ENCODE measurements around the gene TSPAN13.

DNA sequence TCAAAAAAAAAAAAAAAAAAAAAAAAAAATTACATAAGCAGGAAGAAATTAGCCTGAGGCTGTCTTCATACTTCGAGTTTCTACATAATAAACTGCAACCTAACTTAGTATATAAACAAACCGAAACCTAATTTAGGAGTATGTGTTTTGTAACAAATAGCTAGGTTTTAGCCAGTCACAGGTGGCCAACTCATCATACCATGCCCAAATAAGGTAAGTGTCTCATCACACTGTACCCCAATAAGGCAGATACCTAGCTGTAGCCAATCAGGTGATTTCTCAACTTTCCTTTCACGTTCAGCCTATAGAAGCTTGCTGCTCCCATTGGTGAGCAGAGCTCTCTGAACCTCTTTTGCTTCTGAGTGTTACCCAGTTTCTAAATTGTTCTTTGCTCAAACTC, 65.2 kb downstream of the TSPAN13 start:
- TF ChIP-seq, protein P1, sequence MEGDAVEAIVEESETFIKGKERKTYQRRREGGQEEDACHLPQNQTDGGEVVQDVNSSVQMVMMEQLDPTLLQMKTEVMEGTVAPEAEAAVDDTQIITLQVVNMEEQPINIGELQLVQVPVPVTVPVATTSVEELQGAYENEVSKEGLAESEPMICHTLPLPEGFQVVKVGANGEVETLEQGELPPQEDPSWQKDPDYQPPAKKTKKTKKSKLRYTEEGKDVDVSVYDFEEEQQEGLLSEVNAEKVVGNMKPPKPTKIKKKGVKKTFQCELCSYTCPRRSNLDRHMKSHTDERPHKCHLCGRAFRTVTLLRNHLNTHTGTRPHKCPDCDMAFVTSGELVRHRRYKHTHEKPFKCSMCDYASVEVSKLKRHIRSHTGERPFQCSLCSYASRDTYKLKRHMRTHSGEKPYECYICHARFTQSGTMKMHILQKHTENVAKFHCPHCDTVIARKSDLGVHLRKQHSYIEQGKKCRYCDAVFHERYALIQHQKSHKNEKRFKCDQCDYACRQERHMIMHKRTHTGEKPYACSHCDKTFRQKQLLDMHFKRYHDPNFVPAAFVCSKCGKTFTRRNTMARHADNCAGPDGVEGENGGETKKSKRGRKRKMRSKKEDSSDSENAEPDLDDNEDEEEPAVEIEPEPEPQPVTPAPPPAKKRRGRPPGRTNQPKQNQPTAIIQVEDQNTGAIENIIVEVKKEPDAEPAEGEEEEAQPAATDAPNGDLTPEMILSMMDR (IDR thresholded peaks at IDR 0.05), result no peak
- TF ChIP-seq POLR2AphosphoS5 (IDR thresholded peaks at IDR 0.05; ENCODE audit: low read depth, low read length) (no peak), TCF7L2 (IDR thresholded peaks at IDR 0.05; ENCODE audit: low read depth, low read length) (no peak)
- TF ChIP-seq, protein P2, sequence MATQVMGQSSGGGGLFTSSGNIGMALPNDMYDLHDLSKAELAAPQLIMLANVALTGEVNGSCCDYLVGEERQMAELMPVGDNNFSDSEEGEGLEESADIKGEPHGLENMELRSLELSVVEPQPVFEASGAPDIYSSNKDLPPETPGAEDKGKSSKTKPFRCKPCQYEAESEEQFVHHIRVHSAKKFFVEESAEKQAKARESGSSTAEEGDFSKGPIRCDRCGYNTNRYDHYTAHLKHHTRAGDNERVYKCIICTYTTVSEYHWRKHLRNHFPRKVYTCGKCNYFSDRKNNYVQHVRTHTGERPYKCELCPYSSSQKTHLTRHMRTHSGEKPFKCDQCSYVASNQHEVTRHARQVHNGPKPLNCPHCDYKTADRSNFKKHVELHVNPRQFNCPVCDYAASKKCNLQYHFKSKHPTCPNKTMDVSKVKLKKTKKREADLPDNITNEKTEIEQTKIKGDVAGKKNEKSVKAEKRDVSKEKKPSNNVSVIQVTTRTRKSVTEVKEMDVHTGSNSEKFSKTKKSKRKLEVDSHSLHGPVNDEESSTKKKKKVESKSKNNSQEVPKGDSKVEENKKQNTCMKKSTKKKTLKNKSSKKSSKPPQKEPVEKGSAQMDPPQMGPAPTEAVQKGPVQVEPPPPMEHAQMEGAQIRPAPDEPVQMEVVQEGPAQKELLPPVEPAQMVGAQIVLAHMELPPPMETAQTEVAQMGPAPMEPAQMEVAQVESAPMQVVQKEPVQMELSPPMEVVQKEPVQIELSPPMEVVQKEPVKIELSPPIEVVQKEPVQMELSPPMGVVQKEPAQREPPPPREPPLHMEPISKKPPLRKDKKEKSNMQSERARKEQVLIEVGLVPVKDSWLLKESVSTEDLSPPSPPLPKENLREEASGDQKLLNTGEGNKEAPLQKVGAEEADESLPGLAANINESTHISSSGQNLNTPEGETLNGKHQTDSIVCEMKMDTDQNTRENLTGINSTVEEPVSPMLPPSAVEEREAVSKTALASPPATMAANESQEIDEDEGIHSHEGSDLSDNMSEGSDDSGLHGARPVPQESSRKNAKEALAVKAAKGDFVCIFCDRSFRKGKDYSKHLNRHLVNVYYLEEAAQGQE (IDR thresholded peaks at IDR 0.05; ENCODE audit: insufficient read depth in 1 of 2, low read depth in 2 of 2, low read length in 1 of 2), result no peak
